CD4-positive, alpha-beta T cell treated with Interleukin-4 for 4 hours (primary cell): ENCODE results near the gene PYDC1.
"Not testable (repeated sequence)": the region's sequence is repeated elsewhere in the genome, so short reads cannot be mapped to it uniquely, and the experiment has no call there.

Experiments
- DNase-seq: peaks from one replicate; pipeline ENCODE4 v3.0.0-alpha.2; 2020

Gene PYDC1

DNA sequence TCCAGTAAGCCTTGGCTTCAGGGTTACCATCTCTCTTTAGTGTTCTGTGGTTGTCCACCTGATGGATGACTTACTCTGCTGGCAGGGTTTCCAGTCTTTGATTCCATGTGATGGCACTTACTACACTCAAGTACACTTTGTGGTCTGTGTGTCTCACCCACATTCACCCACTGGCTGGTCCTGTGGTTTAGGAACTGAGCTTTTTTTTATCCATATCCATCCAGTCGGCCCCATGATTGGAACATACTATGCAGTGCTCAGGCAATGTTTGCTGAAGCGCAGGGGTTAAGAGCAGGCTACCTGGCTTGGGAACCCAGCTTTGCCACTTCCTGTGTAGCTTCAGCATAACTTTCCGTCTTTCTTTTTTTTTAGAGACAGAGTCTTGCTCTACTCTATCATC, 39.8 kb downstream of the PYDC1 start:
- peak; percentile 52 for DNase-seq

GRCh38 chr16:31170048-31170447, 46.9 kb downstream of the PYDC1 start:
- DNase-seq: not testable (repeated sequence)

DNA sequence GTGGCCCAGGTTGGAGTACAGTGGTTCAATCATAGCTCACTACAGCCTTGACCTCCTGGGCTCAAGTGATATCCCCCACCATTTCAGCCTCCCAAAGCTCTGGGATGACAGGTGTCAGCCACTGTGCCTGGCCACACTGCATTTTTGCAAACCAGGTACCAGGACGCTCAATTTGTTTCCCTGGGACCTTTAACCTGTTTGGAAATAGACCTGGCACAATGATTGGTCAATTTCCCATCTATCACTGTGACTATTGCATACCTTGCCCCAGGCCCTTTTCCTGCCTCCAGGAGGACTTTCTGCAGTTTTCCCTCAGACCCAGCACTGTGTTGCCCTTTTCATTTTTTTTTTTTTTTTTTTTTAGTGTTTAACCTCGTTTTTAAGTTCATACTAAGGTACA, 48.1 kb downstream of the PYDC1 start:
- no peak for DNase-seq

GRCh38 chr16:31167315-31167714, 49.6 kb downstream of the PYDC1 start:
- no peak for DNase-seq
